Endothelial cell of umbilical vein (primary cell): ENCODE measurements around the gene MYO1F.

Source experiments
- POLR2A ChIP-seq: IDR thresholded peaks from 2 replicates; pipeline ENCODE4 v1.6.1; 2012; ENCODE audit warnings: low read depth, mild to moderate bottlenecking, control low read depth, low read length
- TF ChIP-seq, protein P1 (sequence below), 2 donors: IDR thresholded peaks; 1 replicate in 1 of 2; 2 replicates in 1 of 2; pipeline ENCODE4 v1.5.1; 2011; ENCODE audit warnings: low read length in 2 of 2, mild to moderate bottlenecking in 2 of 2, moderate library complexity in 2 of 2, control low read depth in 1 of 2, inconsistent platforms in 1 of 2, low read depth in 1 of 2; ENCODE audit not compliant: insufficient read depth in 1 of 2; ENCODE audit errors: extremely low read depth in 1 of 2

GRCh38 chr19:8612807-8613171, 35.5 kb upstream of the MYO1F start:
- TF ChIP-seq POLR2A = no peak
- TF ChIP-seq, protein P1, sequence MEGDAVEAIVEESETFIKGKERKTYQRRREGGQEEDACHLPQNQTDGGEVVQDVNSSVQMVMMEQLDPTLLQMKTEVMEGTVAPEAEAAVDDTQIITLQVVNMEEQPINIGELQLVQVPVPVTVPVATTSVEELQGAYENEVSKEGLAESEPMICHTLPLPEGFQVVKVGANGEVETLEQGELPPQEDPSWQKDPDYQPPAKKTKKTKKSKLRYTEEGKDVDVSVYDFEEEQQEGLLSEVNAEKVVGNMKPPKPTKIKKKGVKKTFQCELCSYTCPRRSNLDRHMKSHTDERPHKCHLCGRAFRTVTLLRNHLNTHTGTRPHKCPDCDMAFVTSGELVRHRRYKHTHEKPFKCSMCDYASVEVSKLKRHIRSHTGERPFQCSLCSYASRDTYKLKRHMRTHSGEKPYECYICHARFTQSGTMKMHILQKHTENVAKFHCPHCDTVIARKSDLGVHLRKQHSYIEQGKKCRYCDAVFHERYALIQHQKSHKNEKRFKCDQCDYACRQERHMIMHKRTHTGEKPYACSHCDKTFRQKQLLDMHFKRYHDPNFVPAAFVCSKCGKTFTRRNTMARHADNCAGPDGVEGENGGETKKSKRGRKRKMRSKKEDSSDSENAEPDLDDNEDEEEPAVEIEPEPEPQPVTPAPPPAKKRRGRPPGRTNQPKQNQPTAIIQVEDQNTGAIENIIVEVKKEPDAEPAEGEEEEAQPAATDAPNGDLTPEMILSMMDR (IDR thresholded peaks at IDR 0.05; ENCODE audit: extremely low read depth in 1 of 2, insufficient read depth in 1 of 2, low read depth in 1 of 2, low read length in 2 of 2) = no peak
